H9 (cell line): ENCODE measurements around the gene RAB26. TPM values are rescaled to one million over a fixed set of nuclear protein-coding genes. Genes with fewer than 3 reads are reported as not detected.

Experiments
- microRNA-seq: library from miRNA; unstranded; fragments of <30 nt; microRNA quantifications from one replicate; pipeline ENCODE4, GENCODE V29; 2020; ENCODE audit warnings: borderline microRNAs expressed
- total RNA-seq: library from RNA; stranded (reverse); gene quantifications from 2 replicates; pipeline ENCODE4 v1.2.1, GENCODE V29; 2021

RAB26 gene
- total RNA-seq, 1 experiment from 2014 or later = 2.4 TPM

Small RNA genes lying within 50 kb of the gene (microRNA-seq; reads per million reads assigned to microRNA genes)
- gene MIR3180-5 (not detected), gene MIR4516 (not detected), gene MIR6511B1 (not detected)

Other genes with a start within 250 kb of the RAB26 start
- gene HS3ST6, start 230.2 kb upstream of the RAB26 start, total RNA-seq = not detected in 2 replicates
- 24.3 and 25.7 TPM in 2 replicates for gene MSRB1, start 205.4 kb upstream of the RAB26 start, total RNA-seq
- gene RPL3L, start 193.9 kb upstream of the RAB26 start, total RNA-seq = 0.11 and 0.31 TPM in 2 replicates
- gene NDUFB10, start 189.1 kb upstream of the RAB26 start, total RNA-seq = 191 and 192 TPM in 2 replicates
- gene RPS2, start 183.8 kb upstream of the RAB26 start, total RNA-seq = 3,874 and 3,923 TPM in 2 replicates
- gene RNF151, start 181.8 kb upstream of the RAB26 start, total RNA-seq = 0.28 TPM in 1 of 2 replicates, not detected in the other
- gene TBL3, start 176.6 kb upstream of the RAB26 start, total RNA-seq = 53.3 and 54.0 TPM in 2 replicates
- gene NOXO1, start 167.2 kb upstream of the RAB26 start, total RNA-seq = 1.3 and 1.7 TPM in 2 replicates
- gene GFER, start 164.4 kb upstream of the RAB26 start, total RNA-seq = 49.1 and 50.4 TPM in 2 replicates
- gene SYNGR3, start 158.7 kb upstream of the RAB26 start, total RNA-seq = 11.9 and 12.1 TPM in 2 replicates
- gene ZNF598, start 138.8 kb upstream of the RAB26 start, total RNA-seq = 64.2 and 70.9 TPM in 2 replicates
- 7.1 and 10.2 TPM in 2 replicates for gene NPW, start 128.8 kb upstream of the RAB26 start, total RNA-seq
- 15.3 and 18.4 TPM in 2 replicates for gene NHERF2, start 121.7 kb upstream of the RAB26 start, total RNA-seq
- 52.0 and 54.0 TPM in 2 replicates for gene NTHL1, start 100.8 kb upstream of the RAB26 start, total RNA-seq
- 122 and 125 TPM in 2 replicates for gene TSC2, start 100.6 kb upstream of the RAB26 start, total RNA-seq
- gene PKD1, start 12.7 kb upstream of the RAB26 start, total RNA-seq = 73.5 and 88.0 TPM in 2 replicates
- 105 and 108 TPM in 2 replicates for gene TRAF7, start 7.2 kb downstream of the RAB26 start, total RNA-seq
- gene CASKIN1, start 48.0 kb downstream of the RAB26 start, total RNA-seq = 7.9 and 9.3 TPM in 2 replicates
- 74.5 and 75.9 TPM in 2 replicates for gene MLST8, start 56.8 kb downstream of the RAB26 start, total RNA-seq
- 10.8 and 11.9 TPM in 2 replicates for gene BRICD5, start 62.2 kb downstream of the RAB26 start, total RNA-seq
- 37.4 and 38.3 TPM in 2 replicates for gene PGP, start 66.2 kb downstream of the RAB26 start, total RNA-seq
- gene E4F1, start 75.0 kb downstream of the RAB26 start, total RNA-seq = 35.9 and 37.6 TPM in 2 replicates
- 2.5 TPM in 2 replicates for gene DNASE1L2, start 87.8 kb downstream of the RAB26 start, total RNA-seq
- gene ECI1, start 103.0 kb downstream of the RAB26 start, total RNA-seq = 90.0 and 95.4 TPM in 2 replicates
- 384 and 394 TPM in 2 replicates for gene RNPS1, start 119.5 kb downstream of the RAB26 start, total RNA-seq
- 8.0 and 9.5 TPM in 2 replicates for gene ABCA3, start 192.1 kb downstream of the RAB26 start, total RNA-seq